ENCODE results near the gene AFAP1.

- TF ChIP-seq POLR2A (IDR thresholded peaks at IDR 0.05) (no peak), CTCF (IDR thresholded peaks at IDR 0.05) (no peak)
Observed at GRCh38 chr4:7787067-7787466, 152.6 kb downstream of the AFAP1 start.

Measured in lower leg skin (tissue), 3 donors.